Measurements from ENCODE around the gene SCLY. TPM values are rescaled to one million over a fixed set of nuclear protein-coding genes. Genes with fewer than 3 reads are reported as not detected.

SCLY gene
- total RNA-seq, 1 experiment from 2014 or later: 68.4 TPM

DNA sequence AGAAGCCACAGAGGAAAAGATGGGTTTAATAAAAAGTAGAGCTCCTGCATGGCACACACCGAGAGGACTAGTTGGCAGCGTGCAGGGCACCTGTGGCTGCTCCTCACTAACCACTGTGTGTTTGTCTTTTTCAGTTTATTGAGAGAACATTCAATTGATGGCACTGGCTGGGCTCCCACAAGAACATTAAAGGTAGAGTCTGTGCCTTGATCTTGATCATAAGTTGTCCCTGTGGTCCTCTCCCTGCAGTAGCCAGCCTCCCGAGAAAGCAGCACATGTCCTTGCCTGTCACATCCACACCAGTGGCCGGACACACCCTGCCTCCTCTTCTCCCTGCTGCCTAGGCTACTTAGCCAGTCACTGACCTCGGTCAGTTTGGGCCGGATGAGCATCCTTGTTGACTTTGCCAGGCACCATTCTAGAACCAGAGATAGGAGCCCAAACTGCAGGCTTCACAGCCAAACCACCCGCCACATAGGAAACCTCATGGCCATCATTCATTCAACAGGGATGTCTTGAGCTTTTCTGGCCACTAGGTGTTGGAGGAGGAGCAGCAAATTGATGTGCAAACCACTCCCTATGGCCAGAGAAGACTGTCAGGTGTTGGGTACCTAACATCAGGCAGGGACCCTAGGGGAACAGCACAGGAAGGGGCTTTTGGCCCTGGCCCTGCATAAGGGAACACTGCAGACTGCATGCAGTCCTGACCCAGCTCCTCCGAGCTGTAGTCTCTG is 30.2 kb upstream of the SCLY start:
- no peak overlapping the region for H3K4me3 Mint-ChIP-seq
- POLR2A ChIA-PET: interaction anchor here (0.9 kb wide), 1 partner anchor 52 kb away, joined by 3 read pairs; no protein-coding TSS in a partner anchor
- no peak for ATAC-seq
- H3K4me1 Mint-ChIP-seq: peaks cover 20% of the 10 kb centered on the region
- H3K27me3 Mint-ChIP-seq (ENCODE audit: low read depth): no peaks in the 10 kb centered on the region
- TF ChIP-seq ZNF281 (CRISPR knock-in tag; IDR thresholded peaks at IDR 0.05) (no peak), ZNF121 (CRISPR knock-in tag; IDR thresholded peaks at IDR 0.05) (no peak), AFF4 (CRISPR knock-in tag; IDR thresholded peaks at IDR 0.05; ENCODE audit: borderline replicate concordance) (no peak), ZBTB21 (CRISPR knock-in tag; IDR thresholded peaks at IDR 0.05; ENCODE audit: borderline replicate concordance) (no peak), ESRRA (CRISPR knock-in tag; IDR thresholded peaks at IDR 0.05; ENCODE audit: borderline replicate concordance) (no peak), GTF2I (CRISPR knock-in tag; conservative IDR thresholded peaks at IDR 0.05) (no peak), EMX1 (CRISPR knock-in tag; IDR thresholded peaks at IDR 0.05) (no peak)
- TF ChIP-seq, protein P1, sequence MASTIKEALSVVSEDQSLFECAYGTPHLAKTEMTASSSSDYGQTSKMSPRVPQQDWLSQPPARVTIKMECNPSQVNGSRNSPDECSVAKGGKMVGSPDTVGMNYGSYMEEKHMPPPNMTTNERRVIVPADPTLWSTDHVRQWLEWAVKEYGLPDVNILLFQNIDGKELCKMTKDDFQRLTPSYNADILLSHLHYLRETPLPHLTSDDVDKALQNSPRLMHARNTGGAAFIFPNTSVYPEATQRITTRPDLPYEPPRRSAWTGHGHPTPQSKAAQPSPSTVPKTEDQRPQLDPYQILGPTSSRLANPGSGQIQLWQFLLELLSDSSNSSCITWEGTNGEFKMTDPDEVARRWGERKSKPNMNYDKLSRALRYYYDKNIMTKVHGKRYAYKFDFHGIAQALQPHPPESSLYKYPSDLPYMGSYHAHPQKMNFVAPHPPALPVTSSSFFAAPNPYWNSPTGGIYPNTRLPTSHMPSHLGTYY (CRISPR knock-in tag; IDR thresholded peaks at IDR 0.05): no peak
- TF ChIP-seq, protein P2, sequence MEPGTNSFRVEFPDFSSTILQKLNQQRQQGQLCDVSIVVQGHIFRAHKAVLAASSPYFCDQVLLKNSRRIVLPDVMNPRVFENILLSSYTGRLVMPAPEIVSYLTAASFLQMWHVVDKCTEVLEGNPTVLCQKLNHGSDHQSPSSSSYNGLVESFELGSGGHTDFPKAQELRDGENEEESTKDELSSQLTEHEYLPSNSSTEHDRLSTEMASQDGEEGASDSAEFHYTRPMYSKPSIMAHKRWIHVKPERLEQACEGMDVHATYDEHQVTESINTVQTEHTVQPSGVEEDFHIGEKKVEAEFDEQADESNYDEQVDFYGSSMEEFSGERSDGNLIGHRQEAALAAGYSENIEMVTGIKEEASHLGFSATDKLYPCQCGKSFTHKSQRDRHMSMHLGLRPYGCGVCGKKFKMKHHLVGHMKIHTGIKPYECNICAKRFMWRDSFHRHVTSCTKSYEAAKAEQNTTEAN (CRISPR knock-in tag; IDR thresholded peaks at IDR 0.05): no peak
- TF ChIP-seq, protein P3, sequence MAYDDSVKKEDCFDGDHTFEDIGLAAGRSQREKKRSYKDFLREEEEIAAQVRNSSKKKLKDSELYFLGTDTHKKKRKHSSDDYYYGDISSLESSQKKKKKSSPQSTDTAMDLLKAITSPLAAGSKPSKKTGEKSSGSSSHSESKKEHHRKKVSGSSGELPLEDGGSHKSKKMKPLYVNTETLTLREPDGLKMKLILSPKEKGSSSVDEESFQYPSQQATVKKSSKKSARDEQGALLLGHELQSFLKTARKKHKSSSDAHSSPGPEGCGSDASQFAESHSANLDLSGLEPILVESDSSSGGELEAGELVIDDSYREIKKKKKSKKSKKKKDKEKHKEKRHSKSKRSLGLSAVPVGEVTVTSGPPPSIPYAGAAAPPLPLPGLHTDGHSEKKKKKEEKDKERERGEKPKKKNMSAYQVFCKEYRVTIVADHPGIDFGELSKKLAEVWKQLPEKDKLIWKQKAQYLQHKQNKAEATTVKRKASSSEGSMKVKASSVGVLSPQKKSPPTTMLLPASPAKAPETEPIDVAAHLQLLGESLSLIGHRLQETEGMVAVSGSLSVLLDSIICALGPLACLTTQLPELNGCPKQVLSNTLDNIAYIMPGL (CRISPR knock-in tag; IDR thresholded peaks at IDR 0.05): no peak
- peaks cover 43% of the 10 kb centered on the region for H3K36me3 Mint-ChIP-seq
- H3K9me3 Mint-ChIP-seq: no peaks in the 10 kb centered on the region
- CTCF ChIA-PET: interaction anchor here (0.6 to 1.0 kb wide), 3 partner anchors 30 to 91 kb away, joined by 3 read pairs; partner anchors contain the start of gene SCLY
- DNase-seq (ENCODE audit: low spot score): no peak
- no peak overlapping the region for H3K27ac Mint-ChIP-seq

GRCh38 chr2:238031751-238032150 is 29.1 kb upstream of the SCLY start:
- peaks cover 42% of the 10 kb centered on the region for H3K36me3 Mint-ChIP-seq
- H3K27ac Mint-ChIP-seq: no peak overlapping the region
- no peaks in the 10 kb centered on the region for H3K9me3 Mint-ChIP-seq
- H3K4me3 Mint-ChIP-seq: no peak overlapping the region
- no peaks in the 10 kb centered on the region for H3K27me3 Mint-ChIP-seq (ENCODE audit: low read depth)
- DNase-seq (ENCODE audit: low spot score) (no peak), ATAC-seq (no peak)
- ChIA-PET CTCF (no interaction called here), POLR2A (no interaction called here)
- H3K4me1 Mint-ChIP-seq: peaks cover 19% of the 10 kb centered on the region
- TF ChIP-seq ZNF263 (CRISPR knock-in tag; IDR thresholded peaks at IDR 0.05; ENCODE audit: low read depth): no peak
- TF ChIP-seq, protein P4, sequence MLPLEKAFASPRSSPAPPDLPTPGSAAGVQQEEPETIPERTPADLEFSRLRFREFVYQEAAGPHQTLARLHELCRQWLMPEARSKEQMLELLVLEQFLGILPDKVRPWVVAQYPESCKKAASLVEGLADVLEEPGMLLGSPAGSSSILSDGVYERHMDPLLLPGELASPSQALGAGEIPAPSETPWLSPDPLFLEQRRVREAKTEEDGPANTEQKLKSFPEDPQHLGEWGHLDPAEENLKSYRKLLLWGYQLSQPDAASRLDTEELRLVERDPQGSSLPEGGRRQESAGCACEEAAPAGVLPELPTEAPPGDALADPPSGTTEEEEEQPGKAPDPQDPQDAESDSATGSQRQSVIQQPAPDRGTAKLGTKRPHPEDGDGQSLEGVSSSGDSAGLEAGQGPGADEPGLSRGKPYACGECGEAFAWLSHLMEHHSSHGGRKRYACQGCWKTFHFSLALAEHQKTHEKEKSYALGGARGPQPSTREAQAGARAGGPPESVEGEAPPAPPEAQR (CRISPR knock-in tag; IDR thresholded peaks at IDR 0.05): no peak
- TF ChIP-seq KAT7 (CRISPR knock-in tag; IDR thresholded peaks at IDR 0.05; ENCODE audit: borderline replicate concordance): no peak
- TF ChIP-seq, protein P5, sequence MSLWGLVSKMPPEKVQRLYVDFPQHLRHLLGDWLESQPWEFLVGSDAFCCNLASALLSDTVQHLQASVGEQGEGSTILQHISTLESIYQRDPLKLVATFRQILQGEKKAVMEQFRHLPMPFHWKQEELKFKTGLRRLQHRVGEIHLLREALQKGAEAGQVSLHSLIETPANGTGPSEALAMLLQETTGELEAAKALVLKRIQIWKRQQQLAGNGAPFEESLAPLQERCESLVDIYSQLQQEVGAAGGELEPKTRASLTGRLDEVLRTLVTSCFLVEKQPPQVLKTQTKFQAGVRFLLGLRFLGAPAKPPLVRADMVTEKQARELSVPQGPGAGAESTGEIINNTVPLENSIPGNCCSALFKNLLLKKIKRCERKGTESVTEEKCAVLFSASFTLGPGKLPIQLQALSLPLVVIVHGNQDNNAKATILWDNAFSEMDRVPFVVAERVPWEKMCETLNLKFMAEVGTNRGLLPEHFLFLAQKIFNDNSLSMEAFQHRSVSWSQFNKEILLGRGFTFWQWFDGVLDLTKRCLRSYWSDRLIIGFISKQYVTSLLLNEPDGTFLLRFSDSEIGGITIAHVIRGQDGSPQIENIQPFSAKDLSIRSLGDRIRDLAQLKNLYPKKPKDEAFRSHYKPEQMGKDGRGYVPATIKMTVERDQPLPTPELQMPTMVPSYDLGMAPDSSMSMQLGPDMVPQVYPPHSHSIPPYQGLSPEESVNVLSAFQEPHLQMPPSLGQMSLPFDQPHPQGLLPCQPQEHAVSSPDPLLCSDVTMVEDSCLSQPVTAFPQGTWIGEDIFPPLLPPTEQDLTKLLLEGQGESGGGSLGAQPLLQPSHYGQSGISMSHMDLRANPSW (CRISPR knock-in tag; conservative IDR thresholded peaks at IDR 0.05; ENCODE audit: low read depth): no peak
- no peak for TF ChIP-seq ELF4 (CRISPR knock-in tag; IDR thresholded peaks at IDR 0.05; ENCODE audit: low read depth)
- TF ChIP-seq, protein P6, sequence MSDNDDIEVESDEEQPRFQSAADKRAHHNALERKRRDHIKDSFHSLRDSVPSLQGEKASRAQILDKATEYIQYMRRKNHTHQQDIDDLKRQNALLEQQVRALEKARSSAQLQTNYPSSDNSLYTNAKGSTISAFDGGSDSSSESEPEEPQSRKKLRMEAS (CRISPR knock-in tag; IDR thresholded peaks at IDR 0.05): no peak
